ENCODE measurements around the gene SMAD7.

DNA sequence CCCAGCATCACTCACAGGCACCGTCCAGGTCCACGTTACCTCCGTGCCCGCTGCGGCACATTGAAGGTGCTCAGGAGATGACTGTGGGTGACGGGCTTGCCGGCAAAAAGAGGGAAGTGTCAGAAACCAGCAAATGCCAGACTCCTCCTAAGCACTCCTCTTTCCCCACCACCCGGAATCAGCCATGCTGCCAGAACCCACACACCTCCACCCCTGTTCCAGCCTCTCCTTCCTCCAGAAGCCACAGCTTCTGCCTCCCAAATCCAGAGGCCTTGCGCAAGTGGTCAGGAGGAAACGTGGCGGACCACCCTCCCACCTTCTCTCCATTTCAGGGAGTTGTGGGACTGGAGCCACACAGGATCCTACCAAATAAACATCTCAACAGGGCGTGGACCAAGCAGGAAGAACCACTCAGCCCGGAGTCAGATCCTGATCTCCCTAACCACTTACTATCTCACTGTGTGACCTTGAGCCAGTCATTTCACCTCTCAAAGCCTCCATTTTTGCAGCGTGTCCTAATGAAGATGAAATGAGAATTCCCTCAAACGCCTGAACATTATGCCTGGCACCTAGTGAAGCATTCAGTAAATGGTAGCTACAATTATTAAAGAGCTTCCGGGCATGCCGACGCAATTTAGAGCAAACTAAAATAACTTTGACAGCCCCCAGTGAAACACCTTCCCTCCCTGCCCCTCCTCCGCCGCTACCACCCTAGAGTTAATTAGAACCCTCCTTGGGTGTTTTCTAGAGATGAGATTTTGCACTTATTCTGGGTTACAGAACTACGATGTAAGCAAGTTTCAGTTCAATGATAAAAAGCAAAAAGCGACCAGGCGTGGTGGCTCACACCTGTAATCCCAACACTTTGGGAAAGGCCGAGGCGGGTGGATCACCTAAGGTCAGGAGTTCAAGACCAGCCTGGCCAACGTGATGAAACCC, 32.9 kb downstream of the SMAD7 start:
- TF ChIP-seq CTCF (IDR thresholded peaks at IDR 0.05) (no peak), POLR2A (IDR thresholded peaks at IDR 0.05) (no peak), EP300 (IDR thresholded peaks at IDR 0.05) (no peak)

All from ovary (tissue), 3 donors.